ENCODE results near the gene L2HGDH.

DNA sequence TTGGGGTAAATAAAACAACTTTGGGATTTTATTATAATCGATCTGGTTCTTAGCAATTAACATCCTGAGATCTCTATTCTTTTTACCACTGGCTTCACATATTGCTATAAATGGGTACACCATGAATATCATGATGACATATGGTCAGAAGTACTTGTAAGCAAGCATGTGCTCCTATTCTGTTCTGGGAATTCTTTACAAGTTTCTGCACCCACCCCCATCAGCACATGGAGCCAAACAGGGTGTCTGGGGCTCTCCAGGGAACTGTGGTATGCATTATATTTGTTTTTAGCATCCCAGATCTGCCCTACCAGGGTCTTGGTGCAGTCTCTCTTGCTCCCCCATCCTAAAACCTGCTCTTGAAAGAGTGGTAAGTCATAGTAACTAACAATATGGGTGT is 31.4 kb upstream of the L2HGDH start:
- TF ChIP-seq NFIC (IDR thresholded peaks at IDR 0.05) (no peak), ETV6 (IDR thresholded peaks at IDR 0.05; ENCODE audit: borderline replicate concordance in 1 of 2, low read depth in 2 of 2, low read length in 1 of 2) (no peak), ETV6 (CRISPR knock-in tag; IDR thresholded peaks at IDR 0.05; ENCODE audit: borderline replicate concordance) (no peak), MEF2D (tag; conservative IDR thresholded peaks at IDR 0.05; ENCODE audit: low read depth) (no peak), EP300 (IDR thresholded peaks at IDR 0.05; ENCODE audit: low read length) (no peak)
- TF ChIP-seq, protein P1, sequence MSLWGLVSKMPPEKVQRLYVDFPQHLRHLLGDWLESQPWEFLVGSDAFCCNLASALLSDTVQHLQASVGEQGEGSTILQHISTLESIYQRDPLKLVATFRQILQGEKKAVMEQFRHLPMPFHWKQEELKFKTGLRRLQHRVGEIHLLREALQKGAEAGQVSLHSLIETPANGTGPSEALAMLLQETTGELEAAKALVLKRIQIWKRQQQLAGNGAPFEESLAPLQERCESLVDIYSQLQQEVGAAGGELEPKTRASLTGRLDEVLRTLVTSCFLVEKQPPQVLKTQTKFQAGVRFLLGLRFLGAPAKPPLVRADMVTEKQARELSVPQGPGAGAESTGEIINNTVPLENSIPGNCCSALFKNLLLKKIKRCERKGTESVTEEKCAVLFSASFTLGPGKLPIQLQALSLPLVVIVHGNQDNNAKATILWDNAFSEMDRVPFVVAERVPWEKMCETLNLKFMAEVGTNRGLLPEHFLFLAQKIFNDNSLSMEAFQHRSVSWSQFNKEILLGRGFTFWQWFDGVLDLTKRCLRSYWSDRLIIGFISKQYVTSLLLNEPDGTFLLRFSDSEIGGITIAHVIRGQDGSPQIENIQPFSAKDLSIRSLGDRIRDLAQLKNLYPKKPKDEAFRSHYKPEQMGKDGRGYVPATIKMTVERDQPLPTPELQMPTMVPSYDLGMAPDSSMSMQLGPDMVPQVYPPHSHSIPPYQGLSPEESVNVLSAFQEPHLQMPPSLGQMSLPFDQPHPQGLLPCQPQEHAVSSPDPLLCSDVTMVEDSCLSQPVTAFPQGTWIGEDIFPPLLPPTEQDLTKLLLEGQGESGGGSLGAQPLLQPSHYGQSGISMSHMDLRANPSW (CRISPR knock-in tag; IDR thresholded peaks at IDR 0.05), result no peak
